T-helper 1 cell treated with Interleukin-12 subunit alpha and Interleukin-12 subunit beta and Interleukin-4 antibody, amounts not matched to agents 30 μg/mL and 1 μg/mL, for 36 hours (primary cell): ENCODE results near the gene B4GALNT2.
A peak's percentile ranks its signal among the peaks of the same experiment; 100 is the strongest.
"Not testable (repeated sequence)": the region's sequence is repeated elsewhere in the genome, so short reads cannot be mapped to it uniquely, and the experiment has no call there.

ENCODE experiments used
- H3K27ac Mint-ChIP-seq: one replicate; pipeline ENCODE4 v1.8.0; 2021; ENCODE audit warnings: mild to moderate bottlenecking, mixed read lengths
- H3K27me3 Mint-ChIP-seq: one replicate; pipeline ENCODE4 v1.8.0; 2021; ENCODE audit warnings: low read depth, mixed read lengths
- H3K36me3 Mint-ChIP-seq: one replicate; pipeline ENCODE4 v1.8.0; 2021; ENCODE audit warnings: low read depth, mixed read lengths
- H3K4me1 Mint-ChIP-seq: one replicate; pipeline ENCODE4 v1.8.0; 2021; ENCODE audit warnings: low read depth, mixed read lengths
- H3K4me3 Mint-ChIP-seq: one replicate; pipeline ENCODE4 v1.8.0; 2021; ENCODE audit warnings: mild to moderate bottlenecking, moderate library complexity, mixed read lengths
- H3K9me3 Mint-ChIP-seq: one replicate; pipeline ENCODE4 v1.8.0; 2021; ENCODE audit warnings: mixed read lengths

The B4GALNT2 gene

DNA sequence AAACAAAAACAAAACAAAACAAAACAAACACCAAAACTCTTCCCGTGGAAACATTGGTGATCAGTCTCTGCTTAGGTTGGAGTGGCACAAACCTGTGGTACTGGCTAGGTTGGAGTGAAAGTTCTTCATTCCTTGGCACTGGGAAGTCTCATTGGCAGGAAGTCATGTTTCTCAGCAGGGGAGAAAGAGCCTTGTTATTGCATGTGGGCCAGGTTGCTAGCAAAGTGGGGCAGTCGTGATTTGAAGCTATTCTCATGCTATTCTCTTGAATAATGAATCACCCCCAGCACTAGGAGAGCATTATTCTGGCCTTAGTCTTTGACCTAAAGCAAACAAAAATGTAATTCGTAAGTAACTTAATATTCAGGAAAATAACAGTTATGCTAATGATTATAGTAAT, 24.3 kb upstream of the B4GALNT2 start:
- Mint-ChIP-seq H3K9me3 (no peaks in the 10 kb centered on the region), H3K4me1 (no peaks in the 10 kb centered on the region), H3K27ac (no peak overlapping the region), H3K4me3 (no peak overlapping the region), H3K27me3 (peaks cover 22% of the 10 kb centered on the region), H3K36me3 (no peaks in the 10 kb centered on the region)

DNA sequence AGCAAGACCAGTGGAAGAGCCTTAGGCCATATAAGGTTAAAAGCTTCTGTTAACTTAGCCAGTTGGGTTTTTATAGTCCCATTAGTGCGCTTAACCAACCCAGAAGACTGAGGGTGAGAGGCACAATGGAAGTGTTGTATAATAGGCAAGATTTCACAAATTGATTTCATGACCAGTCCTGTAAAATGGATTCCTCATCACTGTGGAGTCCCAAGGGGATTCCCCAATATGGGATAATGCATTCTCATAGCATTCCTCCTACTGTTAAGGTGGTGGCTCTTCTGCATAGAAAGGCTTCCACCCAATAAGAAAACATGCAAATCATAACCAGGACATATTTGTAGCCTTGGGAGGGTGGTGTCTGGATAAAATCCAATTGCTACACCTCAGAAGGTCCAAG, 22.1 kb upstream of the B4GALNT2 start:
- Mint-ChIP-seq H3K27me3 (peaks cover 28% of the 10 kb centered on the region), H3K4me3 (no peak overlapping the region), H3K9me3 (no peaks in the 10 kb centered on the region), H3K27ac (no peak overlapping the region), H3K36me3 (no peaks in the 10 kb centered on the region), H3K4me1 (no peaks in the 10 kb centered on the region)

DNA sequence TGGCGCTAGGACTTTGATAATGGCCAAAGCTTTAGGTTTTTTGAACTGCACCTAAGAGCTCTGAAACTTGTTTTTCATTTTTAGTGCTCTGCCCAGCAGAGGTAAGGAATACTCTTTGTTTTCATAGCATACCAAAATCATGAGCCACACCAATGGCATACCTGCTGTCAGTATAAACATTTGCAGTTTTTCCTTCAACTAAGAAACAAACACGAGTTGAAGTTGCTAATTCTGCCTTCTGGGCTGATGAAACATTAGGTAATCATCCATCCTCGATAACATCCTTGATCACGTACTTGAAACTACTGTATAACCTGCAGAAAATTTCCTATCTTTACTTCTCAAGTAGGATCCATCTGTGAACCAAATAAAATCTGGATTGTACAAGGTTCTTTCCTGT, 20.6 kb upstream of the B4GALNT2 start:
- Mint-ChIP-seq H3K36me3 (no peaks in the 10 kb centered on the region), H3K27me3 (peaks cover 33% of the 10 kb centered on the region), H3K4me1 (no peaks in the 10 kb centered on the region), H3K27ac (no peak overlapping the region), H3K4me3 (no peak overlapping the region), H3K9me3 (no peaks in the 10 kb centered on the region)

DNA sequence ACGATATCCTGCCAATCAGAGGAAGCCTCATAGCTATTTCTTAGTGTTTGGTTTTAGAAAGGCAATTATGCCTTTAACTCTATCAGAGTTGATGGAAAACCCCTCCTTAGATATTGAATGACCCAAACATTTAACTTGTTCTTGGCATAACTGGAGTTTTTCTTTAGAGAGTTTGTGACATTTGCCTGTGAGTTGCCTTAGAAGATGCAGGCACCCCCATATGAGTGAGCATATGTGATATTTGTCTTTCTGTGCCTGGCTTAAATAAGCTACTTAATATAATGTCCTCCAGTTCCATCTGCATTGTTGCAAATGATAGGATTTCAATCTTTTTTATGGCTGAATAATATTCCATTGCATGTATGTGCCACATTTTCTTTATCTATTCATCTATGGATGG, 19.6 kb upstream of the B4GALNT2 start:
- H3K4me3 Mint-ChIP-seq: no peak overlapping the region
- no peaks in the 10 kb centered on the region for H3K4me1 Mint-ChIP-seq
- H3K27me3 Mint-ChIP-seq: peaks cover 36% of the 10 kb centered on the region
- H3K27ac Mint-ChIP-seq: no peak overlapping the region
- H3K36me3 Mint-ChIP-seq: no peaks in the 10 kb centered on the region
- no peaks in the 10 kb centered on the region for H3K9me3 Mint-ChIP-seq

DNA sequence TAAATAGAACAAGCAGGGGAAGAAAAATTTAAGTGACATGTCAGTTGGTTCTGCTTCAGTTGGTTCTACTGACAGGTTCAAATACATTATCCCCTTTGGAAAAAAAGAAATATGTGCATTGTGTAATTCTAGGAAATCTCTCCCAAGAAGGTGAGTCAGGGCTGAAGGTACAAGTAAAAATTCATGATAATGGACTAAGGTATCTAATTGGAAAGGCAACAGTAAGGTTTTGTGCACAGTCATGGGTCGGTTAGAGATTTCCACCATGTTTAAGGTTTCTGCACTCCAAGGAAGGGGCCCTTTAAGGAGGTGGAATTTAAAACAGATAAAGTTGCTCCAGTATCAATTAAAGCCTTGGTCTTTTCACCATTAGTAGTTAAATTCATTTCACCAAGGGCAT, 17.9 kb upstream of the B4GALNT2 start:
- no peak overlapping the region for H3K27ac Mint-ChIP-seq

DNA sequence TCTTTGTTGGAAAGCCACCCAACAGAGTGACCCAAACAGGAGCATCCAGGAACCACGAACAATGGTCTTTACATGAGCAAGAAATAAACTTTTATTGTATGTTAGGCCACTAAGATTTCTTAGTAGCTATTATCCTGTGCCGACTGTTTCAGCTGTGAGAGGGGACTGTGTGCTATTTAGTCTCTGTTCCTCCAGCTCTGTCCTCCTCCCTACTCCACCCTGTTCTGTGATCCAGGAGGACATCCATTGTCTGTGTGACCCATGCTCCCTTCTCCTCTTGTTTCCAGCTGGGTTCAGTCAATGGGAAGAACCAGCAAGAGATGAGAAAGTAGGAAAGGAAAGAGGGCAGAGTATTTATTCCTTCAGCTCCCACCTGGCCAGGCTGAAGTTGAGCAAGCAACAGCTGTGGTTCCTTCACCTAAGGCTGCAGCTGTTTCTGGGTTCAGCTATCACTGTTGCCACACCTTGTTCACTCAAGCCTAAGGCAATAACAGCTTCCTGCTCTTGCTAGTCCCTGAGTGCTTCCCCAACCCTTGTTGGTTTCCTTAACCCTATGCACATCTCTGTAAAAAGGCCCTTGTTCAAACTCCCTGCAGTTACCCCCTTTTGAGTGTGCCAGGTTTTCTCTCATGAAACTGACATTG, 14.9 kb upstream of the B4GALNT2 start:
- Mint-ChIP-seq H3K27me3 (peaks cover 55% of the 10 kb centered on the region), H3K4me3 (no peak overlapping the region), H3K4me1 (no peaks in the 10 kb centered on the region), H3K27ac (no peak overlapping the region), H3K9me3 (no peaks in the 10 kb centered on the region), H3K36me3 (no peaks in the 10 kb centered on the region)

More for the DNA sequence above, 17.9 kb upstream of the B4GALNT2 start:
- H3K9me3 Mint-ChIP-seq: no peaks in the 10 kb centered on the region
- no peaks in the 10 kb centered on the region for H3K4me1 Mint-ChIP-seq
- H3K36me3 Mint-ChIP-seq: no peaks in the 10 kb centered on the region
- peaks cover 31% of the 10 kb centered on the region for H3K27me3 Mint-ChIP-seq
- no peak overlapping the region for H3K4me3 Mint-ChIP-seq

DNA sequence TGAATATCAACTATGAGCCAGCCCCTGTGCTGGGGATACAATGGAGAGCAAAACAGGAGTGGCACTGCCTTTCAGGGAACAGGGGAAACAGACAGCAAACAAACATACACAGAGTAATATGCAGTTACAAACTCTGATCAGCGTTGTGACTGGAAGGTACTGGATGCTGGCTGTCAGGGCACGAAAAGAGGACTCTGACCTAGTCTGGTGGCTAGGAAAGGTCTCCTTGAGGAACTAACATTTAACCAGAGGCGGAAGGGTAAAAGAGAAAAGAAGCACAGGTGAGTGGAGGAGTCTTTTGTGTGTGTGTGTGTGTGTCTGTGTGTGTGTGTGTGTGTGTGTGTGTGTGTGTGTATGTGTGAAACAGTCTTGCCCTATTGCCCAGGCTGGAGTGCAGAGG, 12.4 kb upstream of the B4GALNT2 start:
- Mint-ChIP-seq H3K4me3 (no peak overlapping the region), H3K36me3 (no peaks in the 10 kb centered on the region), H3K4me1 (no peaks in the 10 kb centered on the region), H3K27me3 (peaks cover 45% of the 10 kb centered on the region), H3K9me3 (no peaks in the 10 kb centered on the region), H3K27ac (no peak overlapping the region)

DNA sequence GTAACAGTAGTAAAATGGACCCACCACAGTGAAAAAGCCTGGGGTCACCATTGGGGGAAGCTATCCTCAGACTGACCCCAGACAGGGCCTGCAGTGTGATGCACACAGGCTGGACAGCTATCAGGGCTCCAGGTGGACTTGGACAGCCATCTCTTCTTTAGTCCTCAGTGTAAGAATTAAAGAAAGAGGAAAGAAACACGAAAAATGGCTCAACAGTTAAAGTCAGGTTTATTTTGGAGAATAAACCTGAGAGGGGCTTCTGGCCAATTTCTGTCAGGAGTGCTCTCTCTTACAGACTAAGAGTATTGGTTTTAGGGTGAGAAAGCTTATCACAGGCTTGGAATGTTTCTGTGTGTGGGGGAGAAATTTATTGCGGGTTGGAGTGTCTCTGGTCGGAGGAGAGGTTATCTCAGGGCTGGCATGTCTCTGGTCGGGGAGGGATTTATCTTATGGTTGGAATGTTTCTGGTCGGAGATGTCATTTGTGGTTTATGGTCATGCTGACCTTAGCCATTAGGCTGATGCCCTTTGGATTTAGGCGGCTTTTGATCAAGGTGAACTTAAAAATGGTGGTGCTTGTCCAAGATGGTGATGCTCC, 10.8 kb upstream of the B4GALNT2 start:
- Mint-ChIP-seq H3K36me3 (no peaks in the 10 kb centered on the region), H3K27me3 (peaks cover 39% of the 10 kb centered on the region), H3K4me3 (no peak overlapping the region), H3K27ac (no peak overlapping the region), H3K4me1 (no peaks in the 10 kb centered on the region), H3K9me3 (no peaks in the 10 kb centered on the region)

DNA sequence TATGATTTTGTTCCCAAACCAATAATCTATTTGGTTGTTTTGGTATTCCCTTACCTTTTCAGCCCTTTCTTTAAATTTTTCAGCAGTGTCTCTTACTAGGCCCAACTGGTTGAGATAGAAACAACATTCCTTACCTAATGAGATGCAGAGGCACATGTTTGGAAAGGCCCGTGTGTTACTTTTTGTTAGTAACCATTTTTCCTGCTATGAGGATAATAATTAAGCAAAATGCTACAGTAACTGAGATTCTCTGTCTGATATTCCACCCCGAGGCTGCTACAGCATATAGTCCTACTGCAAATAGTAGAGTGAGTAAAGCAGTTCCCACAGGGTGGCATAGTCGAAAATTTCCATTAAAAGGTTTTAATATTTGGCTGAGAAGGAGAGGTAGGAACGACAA, 10.0 kb upstream of the B4GALNT2 start:
- no peaks in the 10 kb centered on the region for H3K9me3 Mint-ChIP-seq
- no peak overlapping the region for H3K27ac Mint-ChIP-seq
- H3K4me1 Mint-ChIP-seq: no peaks in the 10 kb centered on the region
- H3K36me3 Mint-ChIP-seq: no peaks in the 10 kb centered on the region
- no peak overlapping the region for H3K4me3 Mint-ChIP-seq
- H3K27me3 Mint-ChIP-seq: peaks cover 41% of the 10 kb centered on the region

DNA sequence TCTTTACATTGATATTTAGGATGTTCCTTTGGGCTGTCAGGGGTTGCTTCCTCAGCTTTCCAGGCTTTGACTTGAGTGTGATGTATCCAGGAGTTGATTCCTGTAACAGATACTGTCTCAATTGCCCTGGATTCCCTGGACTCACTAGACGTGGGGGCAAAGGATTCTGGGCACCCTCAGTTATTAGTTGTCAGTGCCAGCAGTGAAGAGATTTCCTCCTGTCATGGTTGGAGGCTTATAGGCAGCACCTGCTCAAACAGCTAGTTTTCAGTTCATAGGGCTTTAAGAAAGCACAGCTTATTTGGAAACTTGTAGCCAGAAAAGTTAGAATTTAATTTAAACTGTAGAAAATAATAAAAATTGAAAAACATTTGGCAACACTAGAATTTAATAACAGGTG, 9.5 kb upstream of the B4GALNT2 start:
- Mint-ChIP-seq H3K4me1 (no peaks in the 10 kb centered on the region), H3K4me3 (no peak overlapping the region), H3K9me3 (no peaks in the 10 kb centered on the region), H3K27ac (no peak overlapping the region), H3K27me3 (peaks cover 41% of the 10 kb centered on the region), H3K36me3 (no peaks in the 10 kb centered on the region)

DNA sequence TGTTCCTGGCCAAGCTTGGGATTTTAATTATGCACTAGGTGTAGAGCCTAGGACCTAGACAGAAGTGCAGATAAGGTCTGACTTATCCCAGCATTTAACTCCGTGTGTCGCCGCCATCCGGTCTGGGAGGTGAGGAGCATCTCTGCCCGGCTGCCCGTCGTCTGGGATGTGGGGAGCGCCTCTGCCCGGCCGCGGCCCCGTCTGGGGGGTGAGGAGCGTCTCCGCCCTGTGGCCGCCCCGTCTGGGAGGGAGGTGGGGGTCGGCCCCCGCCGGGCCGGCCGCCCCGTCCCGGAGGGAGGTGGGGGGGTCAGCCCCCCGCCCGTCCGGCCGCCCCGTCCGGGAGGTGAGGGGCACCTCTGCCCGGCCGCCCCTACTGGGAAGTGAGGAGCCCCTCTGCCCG, 7.1 kb upstream of the B4GALNT2 start:
- H3K36me3 Mint-ChIP-seq: no peaks in the 10 kb centered on the region
- no peak overlapping the region for H3K4me3 Mint-ChIP-seq
- peaks cover 54% of the 10 kb centered on the region for H3K27me3 Mint-ChIP-seq
- H3K4me1 Mint-ChIP-seq: no peaks in the 10 kb centered on the region
- no peak overlapping the region for H3K27ac Mint-ChIP-seq
- no peaks in the 10 kb centered on the region for H3K9me3 Mint-ChIP-seq

DNA sequence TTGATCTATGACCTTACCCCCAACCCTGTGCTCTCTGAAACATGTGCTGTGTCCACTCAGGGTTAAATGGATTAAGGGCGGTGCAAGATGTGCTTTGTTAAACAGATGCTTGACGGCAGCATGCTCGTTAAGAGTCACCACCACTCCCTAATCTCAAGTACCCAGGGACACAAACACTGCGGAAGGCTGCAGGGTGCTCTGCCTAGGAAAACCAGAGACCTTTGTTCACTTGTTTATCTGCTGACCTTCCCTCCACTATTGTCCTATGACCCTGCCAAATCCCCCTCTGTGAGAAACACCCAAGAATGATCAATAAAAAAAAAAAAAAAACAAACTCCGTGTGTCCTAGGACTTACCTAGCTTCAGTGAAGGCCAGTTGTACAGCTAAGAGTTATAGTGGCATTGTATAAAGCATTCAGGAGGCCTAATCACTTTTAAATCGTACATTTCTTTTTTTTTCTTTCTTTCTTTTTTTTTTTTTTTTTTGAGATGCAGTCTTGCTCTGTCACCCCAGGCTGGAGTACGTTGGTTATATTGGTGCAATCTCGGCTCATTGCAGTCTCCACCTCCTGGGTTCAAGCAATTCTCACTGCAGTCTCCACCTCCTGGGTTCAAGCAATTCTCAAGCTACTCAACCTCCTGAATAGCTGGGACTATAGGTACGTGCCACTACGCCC, 6.2 kb upstream of the B4GALNT2 start:
- not testable (repeated sequence) for H3K9me3 Mint-ChIP-seq, H3K36me3 Mint-ChIP-seq, H3K27ac Mint-ChIP-seq, H3K4me1 Mint-ChIP-seq, H3K4me3 Mint-ChIP-seq
- H3K27me3 Mint-ChIP-seq: peaks cover 56% of the 10 kb centered on the region

DNA sequence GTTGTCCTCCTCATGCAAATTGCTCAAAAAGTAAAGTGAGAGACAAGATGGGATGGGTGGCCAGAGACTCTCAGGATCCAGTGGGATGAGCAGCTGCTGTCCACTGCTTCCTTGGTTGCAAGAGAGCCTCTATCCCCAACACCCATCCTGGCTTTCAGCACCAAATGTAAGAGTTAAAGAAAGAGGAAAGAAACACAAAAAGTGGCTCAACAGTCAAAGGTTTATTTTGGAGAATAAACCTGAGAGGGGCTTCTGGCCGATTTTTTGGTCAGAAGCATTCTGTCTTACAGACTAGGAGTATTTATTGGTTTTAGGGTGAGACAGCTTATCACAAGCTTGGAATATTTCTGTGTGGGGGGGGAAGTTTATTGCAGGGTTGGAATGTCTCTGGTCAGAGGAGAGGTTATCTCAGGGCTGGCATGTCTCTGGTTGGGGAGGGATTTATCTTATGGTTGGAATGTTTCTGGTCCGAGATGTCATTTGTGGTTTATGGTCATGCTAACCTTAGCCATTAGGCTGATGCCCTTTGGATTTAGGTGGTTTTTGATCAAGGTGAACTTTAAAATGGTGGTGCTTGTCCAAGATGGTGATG, 3.1 kb upstream of the B4GALNT2 start:
- H3K4me3 Mint-ChIP-seq, H3K36me3 Mint-ChIP-seq, H3K27ac Mint-ChIP-seq, H3K9me3 Mint-ChIP-seq, H3K4me1 Mint-ChIP-seq: not testable (repeated sequence)
- H3K27me3 Mint-ChIP-seq: peaks cover 68% of the 10 kb centered on the region

DNA sequence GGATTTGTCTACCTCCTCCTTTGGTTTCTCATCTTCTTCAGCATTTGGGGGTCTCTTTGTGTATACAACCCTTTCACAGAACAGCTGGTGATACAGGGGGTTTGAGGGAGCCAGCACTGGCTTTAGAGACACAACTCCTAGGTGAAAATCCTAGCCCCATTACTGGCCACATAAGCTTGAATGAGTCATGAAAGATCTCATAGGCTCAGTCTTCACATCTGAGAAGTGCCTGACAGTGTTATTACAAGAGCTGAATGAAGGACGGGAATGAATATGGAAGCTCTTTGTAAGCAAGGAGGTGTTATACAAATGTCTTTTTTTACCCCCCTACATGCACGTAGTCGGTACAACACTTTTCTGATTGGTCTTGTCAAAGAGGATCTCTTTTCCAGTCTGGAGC, 1.7 kb upstream of the B4GALNT2 start:
- H3K9me3 Mint-ChIP-seq: no peaks in the 10 kb centered on the region
- H3K27ac Mint-ChIP-seq: no peak overlapping the region
- no peaks in the 10 kb centered on the region for H3K36me3 Mint-ChIP-seq
- H3K27me3 Mint-ChIP-seq: peaks cover 79% of the 10 kb centered on the region
- no peaks in the 10 kb centered on the region for H3K4me1 Mint-ChIP-seq
- H3K4me3 Mint-ChIP-seq: no peak overlapping the region

DNA sequence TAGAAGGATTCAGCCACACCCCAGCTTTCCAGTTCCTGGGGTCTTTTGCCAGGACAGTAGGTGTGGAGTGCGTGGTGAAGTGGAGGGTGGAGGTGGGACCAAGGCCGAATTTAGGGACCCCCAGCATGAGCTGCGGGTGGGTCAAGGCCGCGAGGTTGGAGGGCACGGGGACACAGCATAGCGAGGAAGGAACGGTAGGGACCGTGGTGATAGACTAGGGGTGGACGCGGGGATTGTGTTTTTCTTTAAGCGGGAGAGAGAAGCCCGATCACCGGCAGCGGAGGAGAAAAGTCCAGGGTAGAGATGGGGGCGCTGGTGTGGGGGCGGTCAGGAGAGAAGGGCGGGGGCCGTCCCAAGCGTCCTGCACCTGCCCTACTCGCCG, 261 bp upstream of the B4GALNT2 start:
- Mint-ChIP-seq H3K4me1 (no peaks in the 10 kb centered on the region), H3K27ac (no peak overlapping the region), H3K36me3 (no peaks in the 10 kb centered on the region), H3K4me3 (peak overlapping the region; percentile 53), H3K9me3 (no peaks in the 10 kb centered on the region), H3K27me3 (peaks cover 80% of the 10 kb centered on the region)
